Measurements from ENCODE around the gene GRK4. TPM values are rescaled to one million over a fixed set of nuclear protein-coding genes. Genes with fewer than 3 reads are reported as not detected.

GRK4 gene
- total RNA-seq, 3 donors from 2014 or later: 0.87 to 8.9 (median 3.9) TPM

- DNase-seq: peak in 2 of 3 donors; percentile 29 to 48
- Histone ChIP-seq H3K9me3 (no peaks in the 10 kb centered on the region), H3K36me3 (ENCODE audit: low read depth) (peaks cover 5% of the 10 kb centered on the region), H3K4me3 (no peak overlapping the region), H3K4me1 (ENCODE audit: low read depth) (peaks cover 22% of the 10 kb centered on the region)
- intact Hi-C loops (cut with DNase I, micrococcal nuclease): loop anchor here (10.0 kb wide), 2 partner anchors 85 to 165 kb away; partner anchors contain the start of gene ADD1 (in 1 of the 2)
- TF ChIP-seq, protein P1, sequence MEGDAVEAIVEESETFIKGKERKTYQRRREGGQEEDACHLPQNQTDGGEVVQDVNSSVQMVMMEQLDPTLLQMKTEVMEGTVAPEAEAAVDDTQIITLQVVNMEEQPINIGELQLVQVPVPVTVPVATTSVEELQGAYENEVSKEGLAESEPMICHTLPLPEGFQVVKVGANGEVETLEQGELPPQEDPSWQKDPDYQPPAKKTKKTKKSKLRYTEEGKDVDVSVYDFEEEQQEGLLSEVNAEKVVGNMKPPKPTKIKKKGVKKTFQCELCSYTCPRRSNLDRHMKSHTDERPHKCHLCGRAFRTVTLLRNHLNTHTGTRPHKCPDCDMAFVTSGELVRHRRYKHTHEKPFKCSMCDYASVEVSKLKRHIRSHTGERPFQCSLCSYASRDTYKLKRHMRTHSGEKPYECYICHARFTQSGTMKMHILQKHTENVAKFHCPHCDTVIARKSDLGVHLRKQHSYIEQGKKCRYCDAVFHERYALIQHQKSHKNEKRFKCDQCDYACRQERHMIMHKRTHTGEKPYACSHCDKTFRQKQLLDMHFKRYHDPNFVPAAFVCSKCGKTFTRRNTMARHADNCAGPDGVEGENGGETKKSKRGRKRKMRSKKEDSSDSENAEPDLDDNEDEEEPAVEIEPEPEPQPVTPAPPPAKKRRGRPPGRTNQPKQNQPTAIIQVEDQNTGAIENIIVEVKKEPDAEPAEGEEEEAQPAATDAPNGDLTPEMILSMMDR (IDR thresholded peaks at IDR 0.05): no peak
- peak; percentile 3 for ATAC-seq
These were observed 33.1 kb upstream of the GRK4 start for GRCh38 chr4:2930135-2930757.

GRCh38 chr4:2930758-2931511 is 32.4 kb upstream of the GRK4 start:
- intact Hi-C loops (cut with DNase I, micrococcal nuclease): loop anchor here (10.0 kb wide), 2 partner anchors 86 to 166 kb away; partner anchors contain the start of gene ADD1 (in 1 of the 2)
- ATAC-seq (peak; percentile 26), DNase-seq (peak; percentile 40 to 73 (median 63))
- H3K36me3 ChIP-seq (ENCODE audit: low read depth): peaks cover 5% of the 10 kb centered on the region
- H3K9me3 ChIP-seq: no peaks in the 10 kb centered on the region
- H3K4me1 ChIP-seq (ENCODE audit: low read depth): peaks cover 29% of the 10 kb centered on the region
- TF ChIP-seq, protein P1 (IDR thresholded peaks at IDR 0.05): no peak
- no peak overlapping the region for H3K4me3 ChIP-seq

- peaks cover 34% of the 10 kb centered on the region for H3K4me1 ChIP-seq (ENCODE audit: low read depth)
These were observed 31.7 kb upstream of the GRK4 start for GRCh38 chr4:2931512-2932301.

DNA sequence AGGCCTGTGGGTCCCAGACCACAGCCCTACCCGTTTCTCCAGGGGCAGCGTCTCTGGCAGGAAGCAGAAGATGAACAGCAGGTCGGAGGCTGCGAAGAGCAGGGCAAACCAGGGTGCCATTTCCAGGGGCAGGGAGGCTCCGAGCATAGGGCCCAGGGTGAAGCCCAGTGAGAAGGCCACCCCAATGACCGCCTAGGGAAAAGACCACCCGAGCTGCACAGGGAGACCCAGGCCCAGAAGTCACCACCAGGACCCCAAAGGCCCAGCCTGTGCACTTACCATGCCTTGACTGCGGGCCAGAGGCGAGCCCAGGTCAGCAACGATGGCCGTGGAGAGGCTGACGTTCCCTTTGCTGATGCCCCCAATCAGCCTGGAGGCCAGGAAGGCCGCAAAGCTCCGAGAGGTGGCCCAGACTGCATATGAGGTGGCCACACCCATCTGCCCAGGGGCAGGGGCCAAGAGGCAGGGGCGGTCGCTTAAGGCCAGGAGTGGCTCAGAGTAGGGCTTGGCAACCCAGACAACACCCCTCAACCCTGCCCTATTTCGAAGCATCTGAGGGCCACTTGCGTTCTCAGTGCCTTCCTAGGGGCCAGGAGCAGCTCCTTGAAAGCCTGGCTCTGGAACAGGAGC is 30.9 kb upstream of the GRK4 start:
- intact Hi-C loops (cut with DNase I, micrococcal nuclease): loop anchor here (10.0 kb wide), 2 partner anchors 88 to 168 kb away; partner anchors contain the start of gene ADD1 (in 1 of the 2)
- H3K9me3 ChIP-seq: no peaks in the 10 kb centered on the region
- ATAC-seq (no peak), DNase-seq (peak in 2 of 3 donors; percentile 38 to 61)
- H3K4me3 ChIP-seq: no peak overlapping the region
- TF ChIP-seq, protein P1 (IDR thresholded peaks at IDR 0.05): no peak
- no peaks in the 10 kb centered on the region for H3K36me3 ChIP-seq (ENCODE audit: low read depth)
- peaks cover 34% of the 10 kb centered on the region for H3K4me1 ChIP-seq (ENCODE audit: low read depth)

More at GRCh38 chr4:2931512-2932301, 31.7 kb upstream of the GRK4 start:
- intact Hi-C loops (cut with DNase I, micrococcal nuclease): loop anchor here (10.0 kb wide), 2 partner anchors 87 to 167 kb away; partner anchors contain the start of gene ADD1 (in 1 of the 2)
- Histone ChIP-seq H3K9me3 (no peaks in the 10 kb centered on the region), H3K4me3 (no peak overlapping the region), H3K36me3 (ENCODE audit: low read depth) (peaks cover 5% of the 10 kb centered on the region)
- TF ChIP-seq, protein P1 (IDR thresholded peaks at IDR 0.05): no peak
- ATAC-seq: peak; percentile 23
- peak; percentile 47 to 89 (median 65) for DNase-seq
